PC-3 (cell line): ENCODE data around the gene AP1M2. TPM values are rescaled to one million over a fixed set of nuclear protein-coding genes. Genes with fewer than 3 reads are reported as not detected.
"Not testable (repeated sequence)": the region's sequence is repeated elsewhere in the genome, so short reads cannot be mapped to it uniquely, and the experiment has no call there.

Experiments used
- ATAC-seq: fragments of 200-7000 bp; cut with Tn5 transposase; 2 replicates; pipeline ENCODE4 v1.9.1; 2020; ENCODE audit warnings: mild to moderate bottlenecking, moderate library complexity
- BruUV-seq: library from RNA; stranded (reverse); fragments of 400-500 nt; replicated peaks from 2 replicates; lab custom pipeline; 2021; lab: Mats Ljungman, UMichigan
- CTCF ChIA-PET: fragments of 300-600 bp; sonication (Branson Sonifier 250); formaldehyde crosslinking; loops from one replicate; lab custom pipeline; 2022; ENCODE audit warnings: antibody characterized with exemption; lab: Charles Lee
- POLR2A ChIA-PET: fragments of 300-600 bp; sonication (Branson Sonifier 250); formaldehyde crosslinking; loops from one replicate; lab custom pipeline; 2022; ENCODE audit warnings: antibody characterized with exemption; ENCODE audit not compliant: unreplicated experiment; lab: Charles Lee
- DNase-seq: peaks from one replicate; pipeline ENCODE4 v3.0.0-alpha.2; 2015
- H2AFZ ChIP-seq: fragments of 300-600 bp; sonication (generic); 2 replicates; pipeline ENCODE4 v1.6.0; 2016; ENCODE audit warnings: antibody characterized with exemption, low read length
- H3F3A ChIP-seq: fragments of 300-600 bp; sonication (generic); one replicate; pipeline ENCODE4 v1.6.0; 2017; ENCODE audit warnings: antibody characterized with exemption, low read length, control low read depth, mild to moderate bottlenecking; ENCODE audit not compliant: unreplicated experiment
- H3K27ac ChIP-seq: fragments of 300-600 bp; sonication (generic); 2 replicates; pipeline ENCODE4 v1.5.1; 2016; ENCODE audit warnings: mild to moderate bottlenecking, low read length
- H3K27me3 ChIP-seq: fragments of 300-600 bp; sonication (generic); 2 replicates; pipeline ENCODE4 v1.6.1; 2016; ENCODE audit warnings: low read length, mixed read lengths
- H3K36me3 ChIP-seq: fragments of 300-600 bp; sonication (generic); 2 replicates; pipeline ENCODE4 v1.6.1; 2016; ENCODE audit warnings: low read depth, mixed run types, low read length, mixed read lengths
- H3K4me1 ChIP-seq: fragments of 300-600 bp; sonication (generic); 2 replicates; pipeline ENCODE4 v1.5.1; 2016; ENCODE audit warnings: low read length; ENCODE audit not compliant: insufficient read depth
- H3K4me2 ChIP-seq: fragments of 300-600 bp; sonication (generic); 2 replicates; pipeline ENCODE4 v1.6.0; 2016; ENCODE audit warnings: low read length
- H3K4me3 ChIP-seq: fragments of 300-600 bp; sonication (generic); 2 replicates; pipeline ENCODE4 v1.5.1; 2016; ENCODE audit warnings: mild to moderate bottlenecking, low read length, mixed read lengths
- H3K79me2 ChIP-seq: fragments of 300-600 bp; sonication (generic); 2 replicates; pipeline ENCODE4 v1.6.1; 2017; ENCODE audit warnings: low read length, mixed read lengths
- H3K9ac ChIP-seq: fragments of 300-600 bp; sonication (generic); 2 replicates; pipeline ENCODE4 v1.6.0; 2016; ENCODE audit warnings: mild to moderate bottlenecking, low read length
- H3K9me2 ChIP-seq: fragments of 300-600 bp; sonication (generic); replicated peaks from 2 replicates; pipeline ENCODE4 v1.6.1; 2016; ENCODE audit warnings: mixed run types, low read length, mixed read lengths
- H3K9me3 ChIP-seq: fragments of 300-600 bp; sonication (generic); 2 replicates; pipeline ENCODE4 v1.6.1; 2016; ENCODE audit warnings: low read length, mixed read lengths
- H4K20me1 ChIP-seq: fragments of 300-600 bp; sonication (generic); 2 replicates; pipeline ENCODE4 v1.6.1; 2016; ENCODE audit warnings: low read length, mixed read lengths
- CTCF ChIP-seq: fragments of 300-600 bp; sonication (generic); conservative IDR thresholded peaks from 2 replicates; pipeline ENCODE4 v1.5.1; 2017; ENCODE audit warnings: antibody characterized with exemption, low read depth, mild to moderate bottlenecking, low read length
- EZH2 ChIP-seq: fragments of 300-600 bp; sonication (generic); IDR thresholded peaks from one replicate; pipeline ENCODE4 v1.6.1; 2017; ENCODE audit warnings: antibody characterized with exemption, mild to moderate bottlenecking, low read length; ENCODE audit not compliant: unreplicated experiment
- EZH2phosphoT487 ChIP-seq: fragments of 300-600 bp; sonication (generic); IDR thresholded peaks from 2 replicates; pipeline ENCODE4 v1.6.1; 2018; ENCODE audit warnings: mild to moderate bottlenecking, antibody characterized with exemption, low read length, borderline replicate concordance
- intact Hi-C: fragments of 100-400 bp; cut with micrococcal nuclease; formaldehyde crosslinking; loops from 2 replicates; pipeline ENCODE4 v1.9.0; 2023
- total RNA-seq: library from RNA; depleted of rRNA; stranded (reverse); fragments of >200 nt; gene quantifications from 2 replicates; pipeline ENCODE4 v1.2.3, GENCODE V29; 2014

The AP1M2 gene
- total RNA-seq, 1 experiment from 2014 or later, result 50.0 TPM

GRCh38 chr19:10575011-10575716 lies 11.9 kb downstream of the AP1M2 start:
- H3K79me2 ChIP-seq, result no peaks in the 10 kb centered on the region
- POLR2A ChIA-PET, result no interaction called here
- no TSS peak for BruUV-seq
- no peak overlapping the region for H3K4me3 ChIP-seq
- intact Hi-C loops, result no loop called here
- H3K27ac ChIP-seq, result no peak overlapping the region
- CTCF ChIA-PET, result interaction anchor here (0.5 kb wide), 1 partner anchor 33 kb away, joined by 6 read pairs; no protein-coding TSS in a partner anchor
- no peak for TF ChIP-seq EZH2phosphoT487
- no peak for TF ChIP-seq EZH2
- TF ChIP-seq CTCF, result no peak
- H3F3A ChIP-seq, result no peaks in the 10 kb centered on the region
- no peak for ATAC-seq
- H3K9me2 ChIP-seq, result no peaks in the 10 kb centered on the region
- no peaks in the 10 kb centered on the region for H3K9me3 ChIP-seq
- H3K4me2 ChIP-seq, result no peak overlapping the region
- H3K4me1 ChIP-seq, result no peaks in the 10 kb centered on the region
- DNase-seq, result no peak
- H3K27me3 ChIP-seq, result no peaks in the 10 kb centered on the region
- no peak overlapping the region for H2AFZ ChIP-seq
- H3K9ac ChIP-seq, result no peak overlapping the region
- no peaks in the 10 kb centered on the region for H3K36me3 ChIP-seq
- no peaks in the 10 kb centered on the region for H4K20me1 ChIP-seq

- Histone ChIP-seq H3K79me2 (no peaks in the 10 kb centered on the region), H3K9me3 (no peaks in the 10 kb centered on the region), H2AFZ (no peak overlapping the region), H3K27ac (no peak overlapping the region), H3K36me3 (no peaks in the 10 kb centered on the region), H3K9ac (no peak overlapping the region), H3K4me1 (peaks cover 6% of the 10 kb centered on the region), H4K20me1 (no peaks in the 10 kb centered on the region), H3F3A (no peaks in the 10 kb centered on the region), H3K27me3 (no peaks in the 10 kb centered on the region), H3K9me2 (no peaks in the 10 kb centered on the region), H3K4me3 (no peak overlapping the region), H3K4me2 (no peak overlapping the region)
- BruUV-seq, result no TSS peak
- POLR2A ChIA-PET, result no interaction called here
- intact Hi-C loops, result no loop called here
- no peak for DNase-seq
- ATAC-seq, result no peak
- TF ChIP-seq CTCF (no peak), EZH2phosphoT487 (no peak), EZH2 (no peak)
- CTCF ChIA-PET, result no interaction called here
Measured at GRCh38 chr19:10574462-10574861, 12.7 kb downstream of the AP1M2 start.

- intact Hi-C loops, result loop anchor here (2.0 kb wide), 3 partner anchors 69 to 171 kb away; partner anchors contain the start of gene CDC37
- H4K20me1 ChIP-seq, H2AFZ ChIP-seq, H3K27me3 ChIP-seq, DNase-seq, H3K4me2 ChIP-seq, ATAC-seq, BruUV-seq, H3K27ac ChIP-seq, H3K36me3 ChIP-seq, H3K9me2 ChIP-seq, H3K4me3 ChIP-seq, H3K4me1 ChIP-seq, H3K9ac ChIP-seq, H3K79me2 ChIP-seq, POLR2A ChIA-PET, H3K9me3 ChIP-seq, H3F3A ChIP-seq: not testable (repeated sequence)
- CTCF ChIA-PET, result interaction anchor here (0.6 kb wide), 1 partner anchor 12 kb away, joined by 4 read pairs; no protein-coding TSS in a partner anchor
Measured at GRCh38 chr19:10573793-10574192, 13.3 kb downstream of the AP1M2 start.
